OCI-LY1 (cell line): Measurements from ENCODE around the gene ALMS1.

Experiments
- EZH2 ChIP-seq: fragments of 200-600 bp; sonication (generic), shearing (Covaris generic); IDR thresholded peaks from 2 replicates; pipeline ENCODE4 v1.8.0; 2017; ENCODE audit warnings: borderline replicate concordance, mixed run types, mild to moderate bottlenecking, antibody characterized with exemption, low read length, moderate library complexity, mixed read lengths
- TF ChIP-seq, protein P1 (sequence below): fragments of 200-600 bp; sonication (generic), shearing (Covaris generic); IDR thresholded peaks from 2 replicates; pipeline ENCODE4 v1.5.1; 2017; ENCODE audit warnings: mild to moderate bottlenecking, antibody characterized with exemption, low read length, moderate library complexity, mixed read lengths

DNA sequence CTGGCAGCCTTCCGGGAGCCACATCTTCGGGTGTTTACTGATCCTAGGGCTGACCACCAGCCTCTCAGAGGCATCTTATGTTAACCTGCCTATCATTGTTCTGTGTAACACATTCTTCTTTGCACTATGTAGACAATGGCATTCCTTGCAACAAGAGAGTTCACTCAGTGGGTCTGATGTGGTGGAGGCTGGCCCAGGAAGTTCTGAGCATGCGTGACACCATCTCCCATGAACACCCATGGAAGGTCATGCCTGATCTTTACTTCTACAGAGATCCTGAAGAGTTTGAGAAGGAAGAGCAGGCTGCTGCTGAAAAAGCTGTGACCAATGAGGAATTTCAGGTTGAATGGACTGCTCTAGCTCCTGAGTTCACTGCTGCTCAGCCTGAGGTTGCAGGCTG is 15.3 kb upstream of the ALMS1 start:
- no peak for TF ChIP-seq EZH2
- TF ChIP-seq, protein P1, sequence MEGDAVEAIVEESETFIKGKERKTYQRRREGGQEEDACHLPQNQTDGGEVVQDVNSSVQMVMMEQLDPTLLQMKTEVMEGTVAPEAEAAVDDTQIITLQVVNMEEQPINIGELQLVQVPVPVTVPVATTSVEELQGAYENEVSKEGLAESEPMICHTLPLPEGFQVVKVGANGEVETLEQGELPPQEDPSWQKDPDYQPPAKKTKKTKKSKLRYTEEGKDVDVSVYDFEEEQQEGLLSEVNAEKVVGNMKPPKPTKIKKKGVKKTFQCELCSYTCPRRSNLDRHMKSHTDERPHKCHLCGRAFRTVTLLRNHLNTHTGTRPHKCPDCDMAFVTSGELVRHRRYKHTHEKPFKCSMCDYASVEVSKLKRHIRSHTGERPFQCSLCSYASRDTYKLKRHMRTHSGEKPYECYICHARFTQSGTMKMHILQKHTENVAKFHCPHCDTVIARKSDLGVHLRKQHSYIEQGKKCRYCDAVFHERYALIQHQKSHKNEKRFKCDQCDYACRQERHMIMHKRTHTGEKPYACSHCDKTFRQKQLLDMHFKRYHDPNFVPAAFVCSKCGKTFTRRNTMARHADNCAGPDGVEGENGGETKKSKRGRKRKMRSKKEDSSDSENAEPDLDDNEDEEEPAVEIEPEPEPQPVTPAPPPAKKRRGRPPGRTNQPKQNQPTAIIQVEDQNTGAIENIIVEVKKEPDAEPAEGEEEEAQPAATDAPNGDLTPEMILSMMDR: no peak
